Loucy (cell line): ENCODE data around the gene POU3F1.

Experiments used
- EZH2phosphoT487 ChIP-seq: fragments of 200-600 bp; IDR thresholded peaks from 2 replicates; pipeline ENCODE4 v1.6.1; 2018; ENCODE audit warnings: antibody characterized with exemption, mild to moderate bottlenecking, moderate library complexity, borderline replicate concordance
- TF ChIP-seq, protein P1 (sequence below): fragments of 200-600 bp; sonication (generic); conservative IDR thresholded peaks from 2 replicates; pipeline ENCODE4 v1.5.1; 2014; ENCODE audit warnings: mild to moderate bottlenecking, antibody characterized with exemption, low read length

DNA sequence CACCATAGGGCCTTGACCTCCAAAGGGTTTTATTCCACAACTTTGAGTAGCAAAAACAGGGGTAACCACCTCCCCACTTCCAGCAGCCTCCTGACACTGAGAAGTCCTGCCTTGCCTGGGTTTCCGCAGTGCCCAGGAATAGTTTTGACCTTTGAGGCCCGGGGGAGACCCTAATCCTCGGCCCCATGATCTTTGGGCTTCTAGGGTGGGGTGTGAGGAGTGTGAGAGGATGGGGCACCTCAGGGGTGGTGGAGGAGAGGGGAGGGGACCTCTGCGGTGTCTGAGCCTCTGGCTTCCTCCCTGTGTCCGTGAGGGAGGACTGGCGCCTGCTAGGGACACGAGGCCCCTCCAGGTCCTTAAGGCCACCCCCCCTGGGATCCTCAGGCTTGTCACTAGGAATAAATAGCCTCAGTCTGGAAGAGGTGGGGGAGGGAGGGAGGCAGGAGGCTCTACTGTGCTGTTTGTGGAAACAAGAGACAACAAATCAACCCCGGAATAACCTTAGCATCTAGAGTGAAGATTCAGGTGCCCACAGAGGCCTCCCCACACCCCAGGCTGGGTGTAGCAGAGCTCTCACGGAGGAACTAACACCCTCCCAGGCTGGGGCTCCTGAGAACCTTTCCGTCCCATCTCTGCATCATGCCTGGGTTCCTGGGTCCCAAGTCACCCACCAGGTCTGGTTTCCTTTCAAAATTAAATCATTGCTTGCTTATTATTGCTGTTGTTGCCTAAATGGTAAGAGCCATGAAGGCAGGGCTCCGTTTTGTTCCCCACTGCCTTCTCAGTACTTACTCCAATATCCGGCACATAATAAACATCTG is 40.4 kb downstream of the POU3F1 start:
- TF ChIP-seq, protein P1, sequence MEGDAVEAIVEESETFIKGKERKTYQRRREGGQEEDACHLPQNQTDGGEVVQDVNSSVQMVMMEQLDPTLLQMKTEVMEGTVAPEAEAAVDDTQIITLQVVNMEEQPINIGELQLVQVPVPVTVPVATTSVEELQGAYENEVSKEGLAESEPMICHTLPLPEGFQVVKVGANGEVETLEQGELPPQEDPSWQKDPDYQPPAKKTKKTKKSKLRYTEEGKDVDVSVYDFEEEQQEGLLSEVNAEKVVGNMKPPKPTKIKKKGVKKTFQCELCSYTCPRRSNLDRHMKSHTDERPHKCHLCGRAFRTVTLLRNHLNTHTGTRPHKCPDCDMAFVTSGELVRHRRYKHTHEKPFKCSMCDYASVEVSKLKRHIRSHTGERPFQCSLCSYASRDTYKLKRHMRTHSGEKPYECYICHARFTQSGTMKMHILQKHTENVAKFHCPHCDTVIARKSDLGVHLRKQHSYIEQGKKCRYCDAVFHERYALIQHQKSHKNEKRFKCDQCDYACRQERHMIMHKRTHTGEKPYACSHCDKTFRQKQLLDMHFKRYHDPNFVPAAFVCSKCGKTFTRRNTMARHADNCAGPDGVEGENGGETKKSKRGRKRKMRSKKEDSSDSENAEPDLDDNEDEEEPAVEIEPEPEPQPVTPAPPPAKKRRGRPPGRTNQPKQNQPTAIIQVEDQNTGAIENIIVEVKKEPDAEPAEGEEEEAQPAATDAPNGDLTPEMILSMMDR: no peak
- no peak for TF ChIP-seq EZH2phosphoT487
